ENCODE results near the gene ZFR.

The ZFR gene

DNA sequence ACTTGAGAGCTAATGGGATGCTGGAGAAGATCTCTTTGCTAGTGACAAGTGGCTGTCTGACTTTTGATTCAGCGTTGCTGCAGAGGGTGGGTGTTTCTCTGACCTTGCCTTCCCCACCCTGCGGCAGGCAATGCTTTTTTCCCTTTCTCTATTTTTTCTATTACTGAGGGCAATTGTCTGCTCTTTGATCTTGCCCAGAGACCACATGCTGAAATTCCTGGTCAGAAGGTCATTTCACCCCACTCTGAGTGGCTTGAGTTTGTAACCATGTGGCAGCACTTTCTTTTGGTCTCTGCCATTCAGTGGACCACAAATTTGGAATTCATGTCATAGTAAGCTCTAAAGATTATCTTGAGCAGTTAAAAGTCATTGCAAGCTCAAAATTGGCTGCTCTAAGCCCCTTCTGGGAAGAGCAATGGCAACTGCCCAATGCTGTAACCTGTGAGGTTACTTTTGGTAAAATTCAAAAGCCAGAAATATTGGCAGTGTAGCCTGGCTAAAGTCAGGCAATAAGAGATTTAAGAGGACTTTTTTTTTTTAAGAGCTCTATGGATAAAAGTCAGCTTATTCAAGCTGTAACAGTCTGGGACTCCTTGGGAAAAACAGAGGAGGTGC, 101.4 kb downstream of the ZFR start:
- no peak for TF ChIP-seq CTCF (IDR thresholded peaks at IDR 0.05; ENCODE audit: extremely low read depth, insufficient read depth, missing control alignments)
- in situ Hi-C loops (cut with MboI; ENCODE audit: low pct_unique_long_range_greater_than_20kb, low sequenced_read_pairs, unreplicated experiment) = no loop called here

GRCh38 chr5:32342656-32343055, 101.9 kb downstream of the ZFR start:
- in situ Hi-C loops (cut with MboI; ENCODE audit: low pct_unique_long_range_greater_than_20kb, low sequenced_read_pairs, unreplicated experiment) = no loop called here
- DNase-seq (ENCODE audit: low spot score) = no peak

More for the DNA sequence above, 101.4 kb downstream of the ZFR start:
- no peak for DNase-seq (ENCODE audit: low spot score)

GRCh38 chr5:32339878-32340277, 104.7 kb downstream of the ZFR start:
- DNase-seq (ENCODE audit: low spot score) = no peak
- in situ Hi-C loops (cut with MboI; ENCODE audit: low pct_unique_long_range_greater_than_20kb, low sequenced_read_pairs, unreplicated experiment) = no loop called here
- no peak for TF ChIP-seq CTCF (IDR thresholded peaks at IDR 0.05; ENCODE audit: extremely low read depth, insufficient read depth, missing control alignments)

More at GRCh38 chr5:32342656-32343055, 101.9 kb downstream of the ZFR start:
- no peak for TF ChIP-seq CTCF (IDR thresholded peaks at IDR 0.05; ENCODE audit: extremely low read depth, insufficient read depth, missing control alignments)

GRCh38 chr5:32339198-32339597, 105.3 kb downstream of the ZFR start:
- in situ Hi-C loops (cut with MboI; ENCODE audit: low pct_unique_long_range_greater_than_20kb, low sequenced_read_pairs, unreplicated experiment) = no loop called here
- TF ChIP-seq CTCF (IDR thresholded peaks at IDR 0.05; ENCODE audit: extremely low read depth, insufficient read depth, missing control alignments) = no peak
- no peak for DNase-seq (ENCODE audit: low spot score)

- DNase-seq (ENCODE audit: low spot score) = no peak
- in situ Hi-C loops (cut with MboI; ENCODE audit: low pct_unique_long_range_greater_than_20kb, low sequenced_read_pairs, unreplicated experiment) = no loop called here
- no peak for TF ChIP-seq CTCF (IDR thresholded peaks at IDR 0.05; ENCODE audit: extremely low read depth, insufficient read depth, missing control alignments)
Measured at GRCh38 chr5:32332966-32333365, 111.6 kb downstream of the ZFR start.

- in situ Hi-C loops (cut with MboI; ENCODE audit: low pct_unique_long_range_greater_than_20kb, low sequenced_read_pairs, unreplicated experiment) = no loop called here
- DNase-seq (ENCODE audit: low spot score) = no peak
- TF ChIP-seq CTCF (IDR thresholded peaks at IDR 0.05; ENCODE audit: extremely low read depth, insufficient read depth, missing control alignments) = no peak
Measured at GRCh38 chr5:32332361-32332760, 112.2 kb downstream of the ZFR start.

GRCh38 chr5:32331935-32332274, 112.6 kb downstream of the ZFR start:
- DNase-seq (ENCODE audit: low spot score) = no peak
- no peak for TF ChIP-seq CTCF (IDR thresholded peaks at IDR 0.05; ENCODE audit: extremely low read depth, insufficient read depth, missing control alignments)
- in situ Hi-C loops (cut with MboI; ENCODE audit: low pct_unique_long_range_greater_than_20kb, low sequenced_read_pairs, unreplicated experiment) = no loop called here
